Amniotic stem cell (primary cell): ENCODE results near the gene CD300E.
"Not testable (repeated sequence)": the region's sequence is repeated elsewhere in the genome, so short reads cannot be mapped to it uniquely, and the experiment has no call there.

Source experiments
- DNase-seq: peaks from one replicate; lab custom pipeline; 2025; lab: John Stamatoyannopoulos, UW

Gene CD300E, protein sequence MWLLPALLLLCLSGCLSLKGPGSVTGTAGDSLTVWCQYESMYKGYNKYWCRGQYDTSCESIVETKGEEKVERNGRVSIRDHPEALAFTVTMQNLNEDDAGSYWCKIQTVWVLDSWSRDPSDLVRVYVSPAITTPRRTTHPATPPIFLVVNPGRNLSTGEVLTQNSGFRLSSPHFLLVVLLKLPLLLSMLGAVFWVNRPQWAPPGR

GRCh38 chr17:74623693-74624093 is at the start of gene CD300E:
Gene CD300E (minus strand): TSS chr17:74623738. CDS start chr17:74623621, 117 bp downstream.
- DNase-seq = no peak

- no peak for DNase-seq
These were observed 47.7 kb upstream of the CD300E start for GRCh38 chr17:74671031-74671771.

- no peak for DNase-seq
These were observed 46.8 kb upstream of the CD300E start for GRCh38 chr17:74670329-74670728.

- DNase-seq = no peak
These were observed 40.0 kb upstream of the CD300E start for GRCh38 chr17:74663561-74663960.

DNA sequence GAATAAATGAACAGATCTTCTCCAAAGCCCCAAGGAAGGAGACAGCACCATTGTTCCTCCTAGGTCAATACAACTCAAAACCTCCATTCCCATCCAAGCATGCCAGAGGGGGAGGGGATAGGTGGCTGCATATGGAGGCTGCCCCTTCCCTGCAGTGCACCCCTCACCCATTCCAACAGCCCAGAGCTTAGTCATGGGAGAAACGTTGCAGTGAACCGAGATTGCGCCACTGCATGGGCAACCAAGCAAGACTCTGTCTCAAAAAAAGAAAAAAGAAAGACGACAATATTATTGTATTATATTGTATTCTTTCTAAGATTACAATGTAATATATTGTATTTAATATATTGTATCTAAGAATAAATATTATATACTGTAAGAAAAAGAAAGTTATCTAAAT is 36.4 kb upstream of the CD300E start:
- DNase-seq = no peak

DNA sequence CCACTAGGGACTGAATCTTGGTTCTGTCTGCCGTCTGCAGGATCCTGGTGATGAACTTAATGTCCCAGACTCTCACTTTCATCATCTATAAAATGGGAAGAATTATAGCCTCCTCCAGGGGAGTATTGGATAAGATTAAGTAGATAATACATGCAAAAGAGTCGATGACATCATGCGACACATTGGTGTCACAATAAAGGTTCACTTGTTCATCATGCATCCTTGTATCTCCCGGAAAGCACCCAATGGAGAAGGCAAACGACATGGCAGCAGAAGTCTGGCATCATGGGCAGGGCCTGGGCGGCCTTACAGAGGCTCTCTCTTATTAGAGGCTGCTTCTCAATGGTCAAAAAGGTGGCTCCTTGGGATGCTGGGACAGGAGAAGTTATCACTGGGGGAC is 35.1 kb upstream of the CD300E start:
- no peak for DNase-seq

DNA sequence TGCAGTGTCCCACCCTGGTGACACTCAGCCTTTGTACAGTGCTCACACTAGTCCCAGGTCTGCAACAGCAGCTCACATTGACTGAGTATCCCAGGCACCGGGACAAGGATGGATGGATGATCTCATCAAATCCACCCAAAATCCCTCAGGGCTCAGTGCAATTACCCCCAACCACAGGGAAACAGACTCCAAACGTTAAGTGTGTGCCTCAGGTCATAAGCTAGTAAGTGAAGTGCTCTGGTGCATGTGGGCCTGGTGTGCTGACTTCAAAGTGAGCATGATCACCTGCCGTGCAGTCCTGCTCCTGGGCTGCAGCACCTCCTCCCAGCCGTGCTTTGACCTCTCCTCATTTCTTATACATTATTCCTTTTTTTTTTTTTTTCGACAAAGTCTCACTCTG is 31.2 kb upstream of the CD300E start:
- no peak for DNase-seq

DNA sequence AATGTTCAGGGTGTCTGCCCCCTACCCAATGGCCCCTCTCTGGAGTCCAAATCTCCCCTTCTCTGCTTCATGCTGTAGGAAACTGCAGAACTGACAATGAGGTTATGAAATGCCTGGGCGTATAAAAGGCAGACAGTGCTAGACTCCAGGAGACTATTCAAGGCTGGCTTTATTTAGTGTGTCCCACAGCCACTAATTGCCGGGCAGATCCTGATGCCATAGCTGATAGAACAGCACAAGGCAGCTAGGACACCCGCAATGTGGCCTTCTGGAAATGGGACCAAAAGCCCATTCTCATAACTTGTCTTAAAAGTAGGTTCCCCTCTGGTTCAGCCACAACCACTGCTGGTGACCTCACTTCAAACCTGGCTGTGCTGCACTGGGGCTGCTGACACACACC is 28.5 kb upstream of the CD300E start:
- no peak for DNase-seq

DNA sequence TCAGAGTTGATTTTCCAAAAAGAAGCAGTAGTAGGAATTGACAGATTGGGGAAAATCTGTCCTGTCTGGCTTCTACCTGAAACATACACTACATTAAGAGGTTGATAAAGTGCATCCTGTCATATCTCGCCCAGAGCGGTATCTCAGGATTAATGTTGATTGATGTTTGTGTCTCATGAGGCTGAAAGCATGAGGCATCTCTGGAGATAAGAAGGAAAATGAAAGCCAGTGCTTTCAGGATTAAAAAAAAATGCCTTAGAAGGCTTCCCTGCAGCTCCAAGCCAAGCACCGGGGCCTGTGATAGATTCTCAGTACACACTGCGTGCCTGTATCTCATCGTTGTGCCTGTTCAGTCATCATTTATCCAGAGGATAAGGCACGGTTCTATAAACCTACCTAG is 26.4 kb upstream of the CD300E start:
- DNase-seq = no peak

- no peak for DNase-seq
These were observed 24.5 kb upstream of the CD300E start for GRCh38 chr17:74647871-74648672.

GRCh38 chr17:74646231-74646630 is 22.7 kb upstream of the CD300E start:
- DNase-seq = no peak

DNA sequence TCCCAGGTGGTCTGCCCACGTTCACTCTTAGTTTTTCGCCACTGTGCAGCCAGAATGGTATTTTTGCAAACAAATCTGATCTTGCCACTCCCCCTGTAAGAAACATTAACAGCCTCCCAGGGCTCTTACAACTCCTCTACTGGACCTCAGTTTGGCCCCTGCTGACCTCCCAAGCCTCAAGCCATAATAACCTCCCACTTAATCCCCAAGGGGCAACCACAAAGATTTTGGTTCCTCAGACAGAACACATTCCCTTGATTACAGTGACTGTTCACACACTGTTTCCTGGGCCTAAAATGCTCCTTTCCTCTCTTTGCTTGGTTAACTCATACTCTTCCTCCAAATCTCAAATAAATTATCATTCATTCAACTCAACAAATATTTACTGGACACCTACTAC is 21.5 kb upstream of the CD300E start:
- no peak for DNase-seq

DNA sequence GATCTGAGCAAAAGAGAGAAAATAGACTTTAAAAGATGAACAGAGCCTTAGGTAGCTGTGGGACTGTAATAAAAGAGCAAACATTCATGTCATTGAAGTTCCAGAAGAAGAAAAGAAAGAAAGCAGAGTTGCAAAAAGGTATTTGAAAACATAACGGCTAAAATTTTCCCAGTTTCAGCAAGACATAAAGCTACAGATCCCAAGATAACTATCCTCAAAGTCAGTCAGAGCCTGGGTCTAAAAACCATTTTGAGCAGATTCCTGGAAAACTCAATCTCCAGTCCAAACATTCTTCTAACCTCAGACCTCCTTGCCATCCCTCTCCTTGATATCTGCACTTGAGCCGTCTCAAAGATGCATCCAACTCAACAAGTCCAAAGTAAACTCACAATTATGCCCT is 20.9 kb upstream of the CD300E start:
- DNase-seq = no peak

- DNase-seq = no peak
These were observed 20.3 kb upstream of the CD300E start for GRCh38 chr17:74643826-74644225.

- DNase-seq = no peak
These were observed 19.5 kb upstream of the CD300E start for GRCh38 chr17:74642995-74643394.

GRCh38 chr17:74642556-74642955 is 19.0 kb upstream of the CD300E start:
- no peak for DNase-seq

GRCh38 chr17:74641958-74642298 is 18.4 kb upstream of the CD300E start:
- DNase-seq = no peak

DNA sequence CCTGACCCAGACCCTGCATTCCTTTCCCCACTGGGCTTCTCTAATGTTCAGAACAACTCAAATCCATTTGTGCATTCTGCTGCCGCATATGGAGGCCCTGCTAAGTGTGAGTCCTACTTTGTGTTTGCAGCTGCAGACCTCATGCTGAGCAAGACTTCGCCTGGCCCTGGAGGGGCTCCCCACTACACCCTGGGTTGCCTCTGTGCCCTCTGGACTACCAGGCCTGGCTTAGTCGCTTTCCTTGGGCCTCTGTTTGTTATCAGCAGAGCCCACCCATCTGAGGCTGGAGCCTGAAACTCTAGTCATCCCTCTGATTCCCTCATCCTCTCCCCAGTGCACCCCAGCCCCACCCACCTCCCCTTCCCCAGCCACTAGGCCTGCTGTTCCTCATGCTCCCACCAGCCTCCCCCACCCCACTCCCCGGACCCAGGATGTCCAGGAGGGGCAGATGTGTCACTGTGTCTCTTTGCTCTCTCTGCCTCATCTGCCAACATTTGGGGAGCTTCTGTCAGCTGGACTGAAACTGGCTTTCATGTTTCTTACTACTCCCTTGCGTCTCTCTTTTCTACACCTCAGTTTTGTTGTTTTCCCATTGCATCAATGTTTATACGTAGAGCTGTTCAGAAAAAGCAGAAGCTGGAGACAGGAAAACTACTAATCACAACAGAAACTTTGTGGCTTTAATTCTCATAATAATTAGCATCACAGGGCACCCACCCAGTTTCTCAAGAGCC is 17.9 kb upstream of the CD300E start:
- no peak for DNase-seq

- DNase-seq = no peak
These were observed 16.2 kb upstream of the CD300E start for GRCh38 chr17:74639704-74640151.

GRCh38 chr17:74637926-74638325 is 14.4 kb upstream of the CD300E start:
- DNase-seq = no peak

DNA sequence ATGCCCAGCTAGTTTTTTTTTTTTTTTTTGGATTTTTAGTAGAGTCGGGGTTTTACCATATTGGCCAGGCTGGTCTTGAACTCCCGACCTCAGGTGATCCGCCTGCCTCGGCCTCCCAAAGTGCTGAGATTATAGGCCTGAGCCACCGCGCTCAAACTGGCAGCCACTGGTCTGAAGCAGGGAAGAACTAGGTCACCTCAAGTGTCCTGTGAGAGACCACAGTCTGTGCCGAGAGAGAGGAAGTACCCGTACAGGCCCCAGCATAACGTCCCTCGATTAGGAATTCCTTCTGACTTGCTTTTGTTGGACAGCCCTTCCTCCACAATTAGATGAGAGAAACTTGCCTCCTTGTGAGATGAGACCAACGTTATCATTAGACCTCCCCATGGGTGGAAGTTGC is 13.7 kb upstream of the CD300E start:
- DNase-seq = no peak

DNA sequence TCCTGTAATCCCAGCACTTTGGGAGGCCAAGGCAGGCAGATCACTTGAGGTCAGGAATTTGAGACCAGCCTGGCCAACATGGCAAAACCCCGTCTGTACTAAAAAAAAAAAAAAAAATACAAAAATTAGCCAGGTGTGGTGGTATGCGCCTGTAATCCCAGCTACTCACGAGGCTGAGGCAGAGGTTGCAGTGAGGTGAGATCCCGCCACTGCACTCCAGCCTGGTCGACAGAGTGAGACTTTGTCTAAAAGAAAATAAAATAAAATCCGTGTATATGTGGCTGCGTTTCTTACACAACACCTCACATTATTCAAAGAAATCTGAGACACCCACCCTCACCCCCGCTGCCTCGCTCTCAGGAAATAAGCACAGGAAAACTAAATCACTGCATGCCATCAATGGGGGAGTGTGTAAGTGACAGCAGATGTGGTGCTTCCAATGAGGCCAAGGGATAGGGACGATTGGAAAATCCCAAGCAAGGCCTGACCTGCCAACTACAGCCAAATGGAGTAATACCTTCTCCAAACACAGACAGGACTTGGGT is 13.1 kb upstream of the CD300E start:
- not testable (repeated sequence) for DNase-seq
